ENCODE measurements around the gene NCAPD3.

DNA sequence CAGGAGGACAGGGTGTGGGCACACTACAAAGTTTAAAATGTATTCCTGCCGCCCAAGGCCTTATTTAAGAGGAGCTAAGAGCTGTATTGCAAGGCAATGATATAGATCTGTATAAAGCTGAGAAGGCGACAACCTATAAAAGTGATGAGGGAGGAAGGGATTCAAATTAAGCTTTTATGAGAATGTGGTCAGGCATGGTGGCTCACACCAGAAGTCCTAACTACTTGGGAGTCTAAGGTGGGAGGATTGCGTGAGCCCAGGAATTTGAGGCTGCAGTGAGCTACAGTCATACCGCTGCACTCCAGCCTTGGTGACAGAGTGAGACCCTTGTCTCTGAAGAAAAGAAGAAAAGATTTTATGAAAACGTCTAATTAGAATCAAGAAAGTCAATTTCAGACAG lies 42.7 kb upstream of the NCAPD3 start:
- TF ChIP-seq POLR2A (IDR thresholded peaks at IDR 0.05) = no peak
- TF ChIP-seq, protein P1, sequence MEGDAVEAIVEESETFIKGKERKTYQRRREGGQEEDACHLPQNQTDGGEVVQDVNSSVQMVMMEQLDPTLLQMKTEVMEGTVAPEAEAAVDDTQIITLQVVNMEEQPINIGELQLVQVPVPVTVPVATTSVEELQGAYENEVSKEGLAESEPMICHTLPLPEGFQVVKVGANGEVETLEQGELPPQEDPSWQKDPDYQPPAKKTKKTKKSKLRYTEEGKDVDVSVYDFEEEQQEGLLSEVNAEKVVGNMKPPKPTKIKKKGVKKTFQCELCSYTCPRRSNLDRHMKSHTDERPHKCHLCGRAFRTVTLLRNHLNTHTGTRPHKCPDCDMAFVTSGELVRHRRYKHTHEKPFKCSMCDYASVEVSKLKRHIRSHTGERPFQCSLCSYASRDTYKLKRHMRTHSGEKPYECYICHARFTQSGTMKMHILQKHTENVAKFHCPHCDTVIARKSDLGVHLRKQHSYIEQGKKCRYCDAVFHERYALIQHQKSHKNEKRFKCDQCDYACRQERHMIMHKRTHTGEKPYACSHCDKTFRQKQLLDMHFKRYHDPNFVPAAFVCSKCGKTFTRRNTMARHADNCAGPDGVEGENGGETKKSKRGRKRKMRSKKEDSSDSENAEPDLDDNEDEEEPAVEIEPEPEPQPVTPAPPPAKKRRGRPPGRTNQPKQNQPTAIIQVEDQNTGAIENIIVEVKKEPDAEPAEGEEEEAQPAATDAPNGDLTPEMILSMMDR (IDR thresholded peaks at IDR 0.05) = no peak
